Amniotic epithelial cell (primary cell): Measurements from ENCODE around the gene PJA1.
A peak's percentile ranks its signal among the peaks of the same experiment; 100 is the strongest.

Experiments
- DNase-seq: peaks from one replicate; pipeline ENCODE4 v3.0.0-alpha.2; 2010; ENCODE audit warnings: low read depth

Gene PJA1

GRCh38 chrX:69165087-69165651, at the start of gene PJA1:
TSS of gene PJA1 (minus strand) at chrX:69165453. CDS start at chrX:69163073, 2,380 bp downstream.
- DNase-seq = peak; percentile 48

- no peak for DNase-seq
These were observed 49.2 kb upstream of the PJA1 start for GRCh38 chrX:69214463-69214862.

- no peak for DNase-seq
These were observed 46.4 kb upstream of the PJA1 start for GRCh38 chrX:69211701-69212100.

GRCh38 chrX:69210581-69210980, 45.3 kb upstream of the PJA1 start:
- no peak for DNase-seq

- no peak for DNase-seq
These were observed 42.0 kb upstream of the PJA1 start for GRCh38 chrX:69207216-69207615.

GRCh38 chrX:69203638-69204037, 38.4 kb upstream of the PJA1 start:
- DNase-seq = no peak

GRCh38 chrX:69197690-69198089, 32.4 kb upstream of the PJA1 start:
- no peak for DNase-seq

GRCh38 chrX:69196666-69197065, 31.4 kb upstream of the PJA1 start:
- peak; percentile 12 for DNase-seq

GRCh38 chrX:69195810-69196209, 30.6 kb upstream of the PJA1 start:
- DNase-seq = no peak

GRCh38 chrX:69195192-69195591, 29.9 kb upstream of the PJA1 start:
- DNase-seq = no peak

- DNase-seq = no peak
These were observed 27.4 kb upstream of the PJA1 start for GRCh38 chrX:69192603-69193002.

- no peak for DNase-seq
These were observed 24.5 kb upstream of the PJA1 start for GRCh38 chrX:69189576-69190371.

- no peak for DNase-seq
These were observed 21.4 kb upstream of the PJA1 start for GRCh38 chrX:69186651-69187050.

- no peak for DNase-seq
These were observed 20.6 kb upstream of the PJA1 start for GRCh38 chrX:69185886-69186285.

GRCh38 chrX:69185141-69185540, 19.9 kb upstream of the PJA1 start:
- no peak for DNase-seq

GRCh38 chrX:69182818-69183380, 17.6 kb upstream of the PJA1 start:
- no peak for DNase-seq

GRCh38 chrX:69179380-69179911, 14.2 kb upstream of the PJA1 start:
- peak; percentile 13 for DNase-seq

GRCh38 chrX:69178592-69178991, 13.3 kb upstream of the PJA1 start:
- no peak for DNase-seq

- no peak for DNase-seq
These were observed 12.4 kb upstream of the PJA1 start for GRCh38 chrX:69177511-69178162.

- DNase-seq = no peak
These were observed 10.8 kb upstream of the PJA1 start for GRCh38 chrX:69176053-69176452.

GRCh38 chrX:69173906-69174305, 8.7 kb upstream of the PJA1 start:
- DNase-seq = no peak

GRCh38 chrX:69172937-69173336, 7.7 kb upstream of the PJA1 start:
- no peak for DNase-seq

- DNase-seq = no peak
These were observed 5.1 kb upstream of the PJA1 start for GRCh38 chrX:69170319-69170718.
